Stimulated activated CD8-positive, alpha-beta memory T cell treated with anti-CD3 and anti-CD28 coated beads, Interleukin-7, amount 100 ng/mL, for 24 hours (primary cell): ENCODE data around the gene CNTN4.
"Not testable (repeated sequence)": the region's sequence is repeated elsewhere in the genome, so short reads cannot be mapped to it uniquely, and the experiment has no call there.

ENCODE experiments used
- DNase-seq: peaks from one replicate; pipeline ENCODE4 v3.0.0-alpha.2; 2020; ENCODE audit warnings: low read depth

The CNTN4 gene

GRCh38 chr3:2792432-2792831, 693.8 kb downstream of the CNTN4 start:
- DNase-seq = no peak

- DNase-seq = no peak
Measured at GRCh38 chr3:2793987-2794386, 695.3 kb downstream of the CNTN4 start.

GRCh38 chr3:2802429-2802828, 703.8 kb downstream of the CNTN4 start:
- no peak for DNase-seq

GRCh38 chr3:2807514-2807913, 708.8 kb downstream of the CNTN4 start:
- DNase-seq = no peak

- no peak for DNase-seq
Measured at GRCh38 chr3:2810723-2811122, 712.1 kb downstream of the CNTN4 start.

DNA sequence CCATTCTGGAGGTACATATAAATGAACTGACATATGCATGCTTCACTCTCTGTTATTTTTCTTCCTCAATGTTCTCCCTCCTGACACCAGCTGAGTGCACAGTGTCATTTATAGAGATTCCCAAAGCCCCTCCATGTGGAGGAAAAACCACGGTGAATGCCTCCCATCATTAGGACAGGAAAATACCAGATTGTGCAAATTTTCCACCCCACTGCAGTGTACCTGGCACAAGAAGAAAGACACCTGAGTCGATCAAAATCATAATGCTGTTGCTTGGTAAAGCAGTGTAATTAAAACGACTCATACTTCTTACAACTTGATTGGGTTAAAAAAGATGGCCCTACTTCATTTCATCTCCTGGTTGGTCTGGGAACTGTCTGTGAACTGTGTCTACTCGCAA, 720.9 kb downstream of the CNTN4 start:
- DNase-seq = no peak

GRCh38 chr3:2820982-2821381, 722.3 kb downstream of the CNTN4 start:
- DNase-seq = not testable (repeated sequence)

GRCh38 chr3:2822611-2823010, 723.9 kb downstream of the CNTN4 start:
- no peak for DNase-seq

DNA sequence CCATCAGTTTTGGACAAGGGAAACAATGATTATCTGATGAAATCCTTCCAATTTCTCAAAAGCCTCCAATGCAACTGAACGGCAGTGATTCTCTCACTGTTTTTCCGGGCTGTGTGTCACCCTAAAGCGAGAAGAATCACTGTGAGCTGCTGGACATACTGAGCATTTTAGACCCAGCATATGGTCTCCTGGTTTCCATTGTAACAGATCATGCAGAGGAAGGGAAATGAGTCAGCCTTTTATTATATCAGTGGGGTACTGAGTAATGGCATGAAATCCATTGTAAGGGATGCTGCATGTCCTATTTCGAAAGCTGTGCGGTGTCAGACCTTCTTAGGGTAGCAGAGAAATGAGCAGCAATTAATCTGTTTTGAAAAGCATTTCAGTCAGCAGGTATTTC, 724.4 kb downstream of the CNTN4 start:
- no peak for DNase-seq

DNA sequence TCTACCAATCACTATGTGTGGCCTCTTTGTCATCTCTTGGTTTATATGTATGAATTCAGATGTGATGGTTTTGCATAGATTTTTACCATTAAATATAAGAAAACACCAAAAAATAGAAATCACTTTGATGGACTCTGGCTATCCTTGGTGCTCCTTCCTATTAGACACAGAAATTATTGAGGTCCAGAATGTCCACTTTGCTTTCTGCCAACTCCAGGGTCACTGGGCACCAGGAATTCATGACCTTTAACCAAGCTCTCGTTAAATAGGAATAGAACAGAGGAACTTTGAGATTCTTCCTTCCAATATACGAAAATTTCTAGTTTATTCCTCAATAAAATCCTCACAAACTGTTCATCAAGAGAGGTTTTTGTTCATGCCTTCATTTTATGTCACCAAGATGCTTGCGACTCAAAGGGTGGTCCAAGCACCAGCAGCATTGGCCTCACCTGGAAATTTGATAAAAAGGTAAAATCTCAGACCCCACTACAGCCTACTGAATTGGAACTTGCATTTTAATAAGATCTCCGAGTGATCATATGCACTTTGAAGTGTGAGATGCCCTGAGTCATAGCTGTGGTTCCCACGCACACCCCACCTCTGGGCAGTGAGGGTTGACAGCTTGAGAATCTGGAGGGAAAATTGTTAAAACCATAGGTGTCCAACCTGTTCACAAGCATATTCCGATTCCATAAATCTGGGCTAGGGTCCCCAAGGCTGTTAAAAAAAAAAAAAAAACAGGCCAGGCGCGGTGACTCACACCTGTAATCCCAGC, 725.0 kb downstream of the CNTN4 start:
- DNase-seq = no peak

DNA sequence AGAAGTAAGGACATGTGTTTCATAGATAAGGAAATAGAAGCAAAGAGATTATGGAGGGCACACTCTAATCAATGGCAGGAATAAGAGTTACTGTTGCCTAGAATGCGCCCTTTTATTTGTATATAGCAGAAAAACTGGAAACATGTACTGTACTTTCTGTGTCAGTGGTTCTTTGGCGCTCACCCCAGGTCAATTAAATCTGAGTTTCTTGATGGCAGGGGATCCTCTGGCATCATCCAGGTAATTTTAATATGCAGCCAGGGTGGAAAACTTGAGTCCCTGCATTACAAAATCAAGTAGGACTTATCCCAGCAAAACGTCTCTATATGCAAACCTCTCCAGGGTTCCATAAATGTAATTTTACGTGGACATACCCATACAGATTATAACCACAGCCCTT, 727.4 kb downstream of the CNTN4 start:
- no peak for DNase-seq

GRCh38 chr3:2826453-2826852, 727.8 kb downstream of the CNTN4 start:
- no peak for DNase-seq

DNA sequence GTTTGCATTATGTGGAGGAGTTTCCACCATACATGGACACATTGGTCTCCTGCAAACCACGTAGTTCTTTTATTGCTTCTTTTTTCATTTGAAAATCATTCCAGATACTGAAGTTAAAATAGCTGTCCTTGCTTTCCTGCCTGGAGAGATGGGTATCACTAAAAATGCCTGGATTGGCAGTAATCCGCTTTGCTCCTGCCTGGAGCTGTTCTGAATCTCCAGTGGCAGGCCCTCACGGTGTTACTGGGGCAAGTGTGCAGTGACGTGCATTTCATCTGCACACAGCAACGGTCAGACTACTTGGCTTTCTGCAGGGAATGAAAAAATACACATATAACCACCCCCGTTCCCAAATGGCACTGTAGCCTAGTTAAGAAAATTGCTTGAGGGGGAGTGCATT, 738.6 kb downstream of the CNTN4 start:
- DNase-seq = no peak

DNA sequence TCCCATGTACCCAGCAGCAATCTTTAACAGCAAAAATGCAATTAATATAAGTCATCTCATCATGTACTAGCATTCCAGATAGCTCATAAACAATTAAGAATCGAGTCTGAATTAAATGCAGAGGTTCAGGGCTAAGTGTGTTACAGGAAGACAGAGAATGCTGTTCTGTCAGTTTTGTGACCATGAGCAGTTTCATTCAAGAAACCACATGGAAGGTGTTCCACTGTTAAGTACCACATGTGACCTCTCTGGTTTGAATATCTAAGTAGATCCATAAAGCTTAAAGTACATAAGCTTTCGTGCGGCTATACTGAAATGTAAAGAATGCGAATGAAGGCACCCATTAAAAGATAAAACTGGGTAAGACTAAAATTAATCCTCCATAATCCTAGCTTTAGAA, 739.2 kb downstream of the CNTN4 start:
- no peak for DNase-seq

DNA sequence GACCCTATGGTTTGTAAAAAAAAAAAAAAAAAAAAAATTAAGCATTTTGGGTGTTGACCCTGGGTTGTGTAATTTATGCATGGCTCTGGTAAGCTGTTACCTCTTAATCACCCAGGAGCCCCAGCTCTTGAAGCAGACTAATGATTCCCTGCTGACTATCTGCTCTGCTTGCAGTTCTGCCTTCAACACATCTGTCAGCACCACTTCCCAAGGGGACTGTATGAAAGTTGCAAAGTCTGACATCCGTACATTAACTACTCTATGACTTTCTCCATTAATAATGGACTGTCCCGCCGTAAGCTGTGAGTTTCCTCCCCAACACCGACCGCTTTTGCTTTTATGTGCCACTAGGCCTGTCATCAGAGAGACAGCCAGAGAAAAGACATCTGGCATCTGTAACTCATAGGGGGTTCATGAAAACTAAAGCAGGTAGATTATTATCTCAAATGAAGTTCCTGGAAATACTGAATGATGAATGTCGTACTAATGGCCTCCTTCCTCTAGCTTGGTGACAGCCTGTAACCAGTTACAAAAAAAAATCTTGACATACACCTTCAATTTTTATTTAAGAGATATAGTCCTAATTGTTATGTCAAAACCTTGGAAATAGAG, 740.0 kb downstream of the CNTN4 start:
- DNase-seq = no peak

DNA sequence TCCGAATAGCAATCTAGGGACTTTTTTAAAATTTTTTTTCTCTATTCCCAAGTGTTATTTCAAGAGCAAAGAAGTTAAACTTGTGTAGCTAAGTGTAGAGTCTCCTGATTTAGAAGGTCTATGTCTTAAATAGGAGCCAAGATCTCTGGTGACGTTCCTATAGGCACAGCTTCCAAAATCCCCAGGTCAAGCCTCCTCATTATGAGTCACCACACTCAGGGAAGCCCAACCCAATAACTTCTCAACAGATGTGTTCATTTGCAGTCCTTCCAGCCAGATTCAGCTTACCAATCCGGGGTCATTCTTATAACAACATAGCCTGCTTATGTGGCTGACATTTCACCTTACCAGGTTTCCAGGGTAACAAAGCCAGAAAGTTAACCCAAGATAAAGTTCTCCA, 741.2 kb downstream of the CNTN4 start:
- DNase-seq = no peak

- no peak for DNase-seq
Measured at GRCh38 chr3:2847062-2847841, 748.6 kb downstream of the CNTN4 start.

- DNase-seq = no peak
Measured at GRCh38 chr3:2849092-2849491, 750.4 kb downstream of the CNTN4 start.

DNA sequence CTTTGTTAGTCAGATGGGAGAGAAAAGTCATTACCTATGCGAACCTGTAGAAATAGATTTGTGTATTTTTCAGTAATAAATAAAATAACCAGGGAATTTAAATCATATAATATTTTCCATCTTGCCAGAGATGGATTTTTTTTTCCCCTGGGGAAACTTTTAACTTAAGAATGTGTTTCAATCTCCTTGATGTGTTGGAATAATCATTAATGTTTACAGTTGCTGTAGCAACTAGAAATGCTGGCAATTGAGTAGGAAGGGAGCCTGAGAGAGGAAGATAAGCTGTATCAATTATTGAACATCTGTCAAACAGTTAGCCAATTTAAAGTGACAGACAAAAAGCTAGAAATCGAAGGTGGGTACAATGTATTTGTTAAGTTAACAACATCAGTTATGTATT, 752.0 kb downstream of the CNTN4 start:
- no peak for DNase-seq

DNA sequence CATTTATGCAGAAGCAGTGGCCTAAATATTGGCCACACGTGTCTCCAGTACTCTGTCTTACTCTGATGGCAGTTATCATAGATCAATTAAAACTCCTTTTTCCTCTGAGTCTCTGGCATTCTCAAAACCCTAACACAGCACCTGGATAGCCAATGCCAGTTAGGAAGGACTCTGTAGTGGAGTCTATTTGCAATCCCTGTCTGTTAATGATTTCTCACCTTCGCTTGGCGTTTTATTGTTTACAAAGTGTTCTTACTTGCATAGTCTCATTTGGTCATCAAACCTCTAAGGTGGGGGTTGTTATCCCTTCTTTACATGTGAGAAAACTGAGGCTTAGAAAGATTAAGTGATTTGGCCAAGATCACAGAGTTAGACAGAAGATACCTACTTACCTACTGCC, 752.7 kb downstream of the CNTN4 start:
- no peak for DNase-seq

DNA sequence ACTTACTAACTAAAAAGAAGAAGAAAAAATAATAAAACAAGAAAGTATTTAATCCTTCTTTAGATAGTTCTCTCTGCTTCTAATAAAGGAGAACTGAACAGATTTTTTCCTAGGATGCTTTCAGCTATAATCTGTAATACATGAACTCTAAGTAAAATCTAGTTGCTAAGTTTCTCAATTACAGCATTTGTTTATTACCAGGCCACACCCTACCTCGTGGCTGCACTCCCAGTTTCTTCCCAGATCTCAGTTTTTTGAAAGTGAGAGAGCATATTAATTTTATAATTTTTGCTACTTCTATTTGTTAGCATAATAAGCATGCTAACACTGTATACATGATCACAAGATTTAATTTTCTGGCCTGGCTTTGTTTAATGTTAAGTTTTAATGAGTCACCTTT, 753.2 kb downstream of the CNTN4 start:
- DNase-seq = no peak

DNA sequence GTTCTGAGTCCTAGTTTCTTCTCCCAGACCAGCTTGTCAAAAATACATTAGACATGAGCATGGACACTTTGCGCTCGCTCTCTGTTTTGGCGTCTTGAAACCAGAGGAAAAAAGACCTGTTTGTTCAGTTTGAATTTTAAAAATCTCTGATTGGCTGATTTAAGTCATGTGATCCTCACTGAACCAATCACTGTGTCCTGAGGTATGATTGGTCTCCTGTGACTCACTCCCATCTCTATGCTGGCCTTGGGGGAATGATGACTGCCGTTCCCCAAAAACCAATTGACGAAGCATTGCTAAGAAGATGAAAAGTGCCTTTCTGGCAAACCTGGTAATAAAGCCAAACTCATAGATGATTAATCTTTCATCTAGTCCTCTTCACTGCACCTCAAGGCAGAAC, 755.0 kb downstream of the CNTN4 start:
- no peak for DNase-seq
